HL-60 (cell line): Measurements from ENCODE around the gene MOCS3.

Source experiments
- DNase-seq, 2 experiments: peaks; one replicate each; pipeline ENCODE4 v3.0.0-alpha.2; 2010 to 2020; ENCODE audit warnings: low read depth in 1 of 2, low spot score in 1 of 2
- H3K27ac ChIP-seq: fragments of 250-450 bp; sonication (Bioruptor Pico); replicated peaks from 2 replicates; pipeline ENCODE4 v1.5.1; 2020; ENCODE audit warnings: mild to moderate bottlenecking, moderate library complexity
- H3K27me3 ChIP-seq: fragments of 250-450 bp; sonication (Bioruptor Pico); 2 replicates; pipeline ENCODE4 v1.5.1; 2021; ENCODE audit warnings: mild to moderate bottlenecking, moderate library complexity; ENCODE audit not compliant: insufficient read depth, poor library complexity, severe bottlenecking
- H3K4me3 ChIP-seq: replicated peaks from 2 replicates; pipeline ENCODE4 v1.5.1; 2011; ENCODE audit warnings: mild to moderate bottlenecking, control low read depth, low read length; ENCODE audit not compliant: insufficient read depth
- GABPA ChIP-seq: IDR thresholded peaks from 2 replicates; pipeline ENCODE4 v1.6.1; 2012; ENCODE audit warnings: low read depth
- POLR2AphosphoS5 ChIP-seq: IDR thresholded peaks from 2 replicates; pipeline ENCODE4 v1.6.1; 2012; ENCODE audit warnings: low read depth
- SPI1 ChIP-seq: IDR thresholded peaks from 2 replicates; pipeline ENCODE4 v1.6.1; 2012; ENCODE audit warnings: low read depth, mild to moderate bottlenecking, borderline replicate concordance
- TF ChIP-seq, protein P1 (sequence below): IDR thresholded peaks from 2 replicates; pipeline ENCODE4 v1.6.1; 2012; ENCODE audit warnings: low read depth; ENCODE audit not compliant: insufficient replicate concordance
- TF ChIP-seq, protein P2 (sequence below): IDR thresholded peaks from one replicate; pipeline ENCODE4 v1.5.1; 2011; ENCODE audit warnings: low read length, control low read depth, inconsistent platforms; ENCODE audit not compliant: insufficient read depth

Gene MOCS3

DNA sequence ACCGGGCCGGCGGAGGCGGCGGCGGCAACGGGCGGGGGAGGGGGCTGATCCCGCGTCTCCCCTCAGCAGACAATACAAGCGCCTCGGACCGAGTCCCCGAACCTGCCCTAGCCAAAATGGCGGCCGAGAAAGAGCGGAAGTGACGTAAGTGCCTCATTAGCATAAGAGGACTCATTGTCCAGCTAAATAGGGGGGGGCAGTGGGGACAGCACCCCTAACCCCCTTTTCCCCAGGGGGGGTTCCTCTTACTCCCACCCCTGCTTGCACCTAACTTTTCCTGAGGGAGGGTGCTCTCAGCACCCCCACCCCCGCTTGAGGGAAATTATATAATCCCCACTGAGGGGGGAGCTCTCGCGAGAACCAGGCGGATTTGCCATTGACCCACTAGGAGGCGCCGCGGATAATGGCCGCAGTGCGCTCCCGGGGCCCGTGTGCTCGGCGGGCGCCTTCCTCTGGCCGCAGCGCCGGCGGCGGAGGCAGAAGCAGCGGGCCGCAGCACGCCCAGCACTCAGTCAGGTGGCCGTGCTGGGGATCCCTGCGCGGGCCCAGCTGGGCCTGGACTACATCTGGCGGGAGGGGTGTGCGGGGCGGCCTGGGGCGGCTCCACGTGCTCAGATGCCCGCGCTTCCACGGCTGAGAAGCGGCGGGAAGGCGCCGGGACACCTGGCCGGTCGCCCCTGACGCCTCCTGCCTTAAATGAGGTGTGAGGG is 27.2 kb upstream of the MOCS3 start, which contains the start of gene ADNP:
Gene ADNP (minus strand): TSS at position 132 of the 710 bp plus-strand sequence. CDS start 27,441 bp downstream, outside the sequence.
- Histone ChIP-seq H3K4me3 (peak within 1 kb of the TSS; percentile 80), H3K27ac (peak within 1 kb of the TSS; percentile 99), H3K27me3 (no peaks in the 10 kb centered on the region)
- peak; percentile 91 to 92 for DNase-seq
- TF ChIP-seq, protein P1, sequence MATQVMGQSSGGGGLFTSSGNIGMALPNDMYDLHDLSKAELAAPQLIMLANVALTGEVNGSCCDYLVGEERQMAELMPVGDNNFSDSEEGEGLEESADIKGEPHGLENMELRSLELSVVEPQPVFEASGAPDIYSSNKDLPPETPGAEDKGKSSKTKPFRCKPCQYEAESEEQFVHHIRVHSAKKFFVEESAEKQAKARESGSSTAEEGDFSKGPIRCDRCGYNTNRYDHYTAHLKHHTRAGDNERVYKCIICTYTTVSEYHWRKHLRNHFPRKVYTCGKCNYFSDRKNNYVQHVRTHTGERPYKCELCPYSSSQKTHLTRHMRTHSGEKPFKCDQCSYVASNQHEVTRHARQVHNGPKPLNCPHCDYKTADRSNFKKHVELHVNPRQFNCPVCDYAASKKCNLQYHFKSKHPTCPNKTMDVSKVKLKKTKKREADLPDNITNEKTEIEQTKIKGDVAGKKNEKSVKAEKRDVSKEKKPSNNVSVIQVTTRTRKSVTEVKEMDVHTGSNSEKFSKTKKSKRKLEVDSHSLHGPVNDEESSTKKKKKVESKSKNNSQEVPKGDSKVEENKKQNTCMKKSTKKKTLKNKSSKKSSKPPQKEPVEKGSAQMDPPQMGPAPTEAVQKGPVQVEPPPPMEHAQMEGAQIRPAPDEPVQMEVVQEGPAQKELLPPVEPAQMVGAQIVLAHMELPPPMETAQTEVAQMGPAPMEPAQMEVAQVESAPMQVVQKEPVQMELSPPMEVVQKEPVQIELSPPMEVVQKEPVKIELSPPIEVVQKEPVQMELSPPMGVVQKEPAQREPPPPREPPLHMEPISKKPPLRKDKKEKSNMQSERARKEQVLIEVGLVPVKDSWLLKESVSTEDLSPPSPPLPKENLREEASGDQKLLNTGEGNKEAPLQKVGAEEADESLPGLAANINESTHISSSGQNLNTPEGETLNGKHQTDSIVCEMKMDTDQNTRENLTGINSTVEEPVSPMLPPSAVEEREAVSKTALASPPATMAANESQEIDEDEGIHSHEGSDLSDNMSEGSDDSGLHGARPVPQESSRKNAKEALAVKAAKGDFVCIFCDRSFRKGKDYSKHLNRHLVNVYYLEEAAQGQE: peak; percentile 68
- peak; percentile 68 for TF ChIP-seq SPI1
- TF ChIP-seq, protein P2, sequence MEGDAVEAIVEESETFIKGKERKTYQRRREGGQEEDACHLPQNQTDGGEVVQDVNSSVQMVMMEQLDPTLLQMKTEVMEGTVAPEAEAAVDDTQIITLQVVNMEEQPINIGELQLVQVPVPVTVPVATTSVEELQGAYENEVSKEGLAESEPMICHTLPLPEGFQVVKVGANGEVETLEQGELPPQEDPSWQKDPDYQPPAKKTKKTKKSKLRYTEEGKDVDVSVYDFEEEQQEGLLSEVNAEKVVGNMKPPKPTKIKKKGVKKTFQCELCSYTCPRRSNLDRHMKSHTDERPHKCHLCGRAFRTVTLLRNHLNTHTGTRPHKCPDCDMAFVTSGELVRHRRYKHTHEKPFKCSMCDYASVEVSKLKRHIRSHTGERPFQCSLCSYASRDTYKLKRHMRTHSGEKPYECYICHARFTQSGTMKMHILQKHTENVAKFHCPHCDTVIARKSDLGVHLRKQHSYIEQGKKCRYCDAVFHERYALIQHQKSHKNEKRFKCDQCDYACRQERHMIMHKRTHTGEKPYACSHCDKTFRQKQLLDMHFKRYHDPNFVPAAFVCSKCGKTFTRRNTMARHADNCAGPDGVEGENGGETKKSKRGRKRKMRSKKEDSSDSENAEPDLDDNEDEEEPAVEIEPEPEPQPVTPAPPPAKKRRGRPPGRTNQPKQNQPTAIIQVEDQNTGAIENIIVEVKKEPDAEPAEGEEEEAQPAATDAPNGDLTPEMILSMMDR: peak; percentile 23
- 0 out of 2 replicates have a peak, but pooled peaks have one; percentile 33 for TF ChIP-seq GABPA
- peak; percentile 89 for TF ChIP-seq POLR2AphosphoS5

DNA sequence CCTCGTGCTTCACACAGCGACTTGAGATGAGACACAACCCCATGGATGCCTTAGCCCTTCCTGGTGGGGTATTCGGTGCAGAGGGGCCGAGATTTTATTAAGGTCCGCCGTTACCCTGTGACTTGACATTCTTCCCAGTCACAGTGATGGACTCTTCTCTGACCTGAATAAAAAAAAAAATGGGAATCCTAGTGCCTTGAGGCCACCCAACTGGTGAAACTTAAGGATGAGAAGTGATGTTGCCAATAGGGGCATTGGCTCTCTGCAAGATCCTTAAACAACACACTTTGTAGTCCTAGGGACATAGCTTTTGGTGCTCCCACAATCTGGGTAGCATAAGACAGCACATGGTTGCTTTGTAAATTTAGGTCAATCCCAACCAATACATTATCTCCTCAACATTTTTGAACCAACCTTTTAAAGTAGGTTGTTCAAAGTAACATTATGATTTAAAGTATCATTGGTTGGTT is 26.6 kb upstream of the MOCS3 start:
- DNase-seq: no peak
- Histone ChIP-seq H3K27ac (peak overlapping the region; percentile 99), H3K27me3 (no peaks in the 10 kb centered on the region), H3K4me3 (no peak overlapping the region; the same call in 1 of the 2 replicates)
- TF ChIP-seq, protein P1: no peak
- TF ChIP-seq, protein P2: no peak
- TF ChIP-seq POLR2AphosphoS5: no peak
- no peak for TF ChIP-seq SPI1
- no peak for TF ChIP-seq GABPA

DNA sequence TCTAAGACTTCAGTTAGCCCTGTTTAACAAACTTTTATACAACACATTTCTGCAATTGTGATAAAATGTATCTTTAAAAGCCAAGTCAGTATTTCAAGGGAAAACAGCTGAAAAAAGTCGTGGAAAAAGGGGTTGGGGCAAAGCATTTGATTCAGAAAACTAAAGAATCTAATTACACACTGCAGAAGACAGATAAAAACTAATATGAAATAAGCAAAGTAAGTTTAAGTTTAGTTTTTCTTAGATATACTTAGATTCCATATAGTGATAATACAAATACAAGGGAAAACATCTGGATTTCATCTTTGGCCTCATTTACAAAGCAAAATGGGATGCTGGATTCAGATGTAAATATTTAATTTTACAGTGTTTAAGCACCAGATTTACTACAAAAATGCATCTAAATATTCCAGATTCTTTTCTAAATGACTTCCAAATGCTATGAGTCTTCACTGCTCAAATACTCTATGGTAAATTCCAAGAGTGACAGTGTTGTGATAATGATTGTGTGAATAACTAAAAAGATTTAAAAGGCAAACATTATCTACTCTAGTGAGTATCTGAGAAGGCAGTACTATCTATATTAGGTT is 25.8 kb upstream of the MOCS3 start:
- H3K4me3 ChIP-seq: no peak overlapping the region
- TF ChIP-seq POLR2AphosphoS5 (no peak), GABPA (no peak), SPI1 (no peak)
- TF ChIP-seq, protein P2: no peak
- TF ChIP-seq, protein P1: no peak
- H3K27me3 ChIP-seq: no peaks in the 10 kb centered on the region
- H3K27ac ChIP-seq: no peak overlapping the region
- DNase-seq: no peak
